ENCODE measurements around the gene CBS.
"Not testable (repeated sequence)": the region's sequence is repeated elsewhere in the genome, so short reads cannot be mapped to it uniquely, and the experiment has no call there.

CBS gene

GRCh38 chr21:43066690-43067089 is 8.9 kb downstream of the CBS start:
- DNase-seq = not testable (repeated sequence)

GRCh38 chr21:43065991-43066390 is 9.6 kb downstream of the CBS start:
- DNase-seq = not testable (repeated sequence)

GRCh38 chr21:43064265-43064917 is 11.2 kb downstream of the CBS start:
- DNase-seq = not testable (repeated sequence)

- DNase-seq = not testable (repeated sequence)
These were observed 12.5 kb downstream of the CBS start for GRCh38 chr21:43062955-43063664.

- not testable (repeated sequence) for DNase-seq
These were observed 22.5 kb downstream of the CBS start for GRCh38 chr21:43053112-43053511.

GRCh38 chr21:43045876-43046821 is 29.5 kb downstream of the CBS start:
- DNase-seq = not testable (repeated sequence)

- not testable (repeated sequence) for DNase-seq
These were observed 30.3 kb downstream of the CBS start for GRCh38 chr21:43045165-43045875.

GRCh38 chr21:43044547-43044946 is 31.1 kb downstream of the CBS start:
- DNase-seq = not testable (repeated sequence)

- not testable (repeated sequence) for DNase-seq
These were observed 32.3 kb downstream of the CBS start for GRCh38 chr21:43043291-43043690.

GRCh38 chr21:43042169-43042568 is 33.5 kb downstream of the CBS start:
- DNase-seq = not testable (repeated sequence)

GRCh38 chr21:43038659-43039044 is 37.0 kb downstream of the CBS start:
- not testable (repeated sequence) for DNase-seq

- not testable (repeated sequence) for DNase-seq
These were observed 37.5 kb downstream of the CBS start for GRCh38 chr21:43037918-43038658.

- DNase-seq = not testable (repeated sequence)
These were observed 38.7 kb downstream of the CBS start for GRCh38 chr21:43036889-43037288.

- no peak for DNase-seq
These were observed 40.8 kb downstream of the CBS start for GRCh38 chr21:43034826-43035225.

GRCh38 chr21:43034101-43034500 is 41.5 kb downstream of the CBS start:
- no peak for DNase-seq

- no peak for DNase-seq
These were observed 44.5 kb downstream of the CBS start for GRCh38 chr21:43031121-43031619.

GRCh38 chr21:43029785-43030184 is 45.9 kb downstream of the CBS start:
- no peak for DNase-seq

GRCh38 chr21:43027846-43028731 is 47.5 kb downstream of the CBS start:
- DNase-seq = no peak

- no peak for DNase-seq
These were observed 49.9 kb downstream of the CBS start for GRCh38 chr21:43025636-43026180.

GRCh38 chr21:43024439-43025136 is 51.0 kb downstream of the CBS start:
- no peak for DNase-seq
